Activated CD4-positive, CD25-positive, alpha-beta regulatory T cell treated with anti-CD3 and anti-CD28 coated beads, Interleukin-2, amount 50 U/mL, for 72 hours (primary cell): Measurements from ENCODE around the gene BLOC1S3.
"Not testable (repeated sequence)": the region's sequence is repeated elsewhere in the genome, so short reads cannot be mapped to it uniquely, and the experiment has no call there.

ENCODE experiments used
- DNase-seq: peaks from one replicate; pipeline ENCODE4 v3.0.0; 2021

The BLOC1S3 gene

GRCh38 chr19:45186509-45187334 is 8.1 kb downstream of the BLOC1S3 start:
- no peak for DNase-seq

- no peak for DNase-seq
Observed at GRCh38 chr19:45187421-45188100, 9.0 kb downstream of the BLOC1S3 start.

DNA sequence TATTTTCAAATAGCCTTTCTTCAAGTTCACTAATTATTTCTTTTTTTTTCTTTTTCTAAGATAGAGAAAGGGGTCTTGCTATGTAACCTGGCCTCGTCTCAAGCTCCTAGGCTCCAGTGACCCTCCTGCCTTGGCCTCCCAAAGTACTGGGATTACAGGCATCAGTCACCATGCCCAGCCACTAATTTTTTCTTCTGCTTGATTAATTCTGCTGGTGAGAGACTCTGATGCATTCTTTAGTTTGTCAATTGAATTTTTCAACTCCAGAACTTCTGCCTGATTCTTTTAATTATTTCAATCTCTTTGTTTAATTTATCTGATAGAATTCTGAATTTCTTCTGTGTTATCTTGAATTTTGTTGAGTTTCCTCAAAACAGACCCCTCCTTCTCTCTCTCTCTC is 11.4 kb downstream of the BLOC1S3 start:
- no peak for DNase-seq

- no peak for DNase-seq
Observed at GRCh38 chr19:45191375-45191774, 12.8 kb downstream of the BLOC1S3 start.

- DNase-seq, result no peak
Observed at GRCh38 chr19:45195764-45196163, 17.2 kb downstream of the BLOC1S3 start.

DNA sequence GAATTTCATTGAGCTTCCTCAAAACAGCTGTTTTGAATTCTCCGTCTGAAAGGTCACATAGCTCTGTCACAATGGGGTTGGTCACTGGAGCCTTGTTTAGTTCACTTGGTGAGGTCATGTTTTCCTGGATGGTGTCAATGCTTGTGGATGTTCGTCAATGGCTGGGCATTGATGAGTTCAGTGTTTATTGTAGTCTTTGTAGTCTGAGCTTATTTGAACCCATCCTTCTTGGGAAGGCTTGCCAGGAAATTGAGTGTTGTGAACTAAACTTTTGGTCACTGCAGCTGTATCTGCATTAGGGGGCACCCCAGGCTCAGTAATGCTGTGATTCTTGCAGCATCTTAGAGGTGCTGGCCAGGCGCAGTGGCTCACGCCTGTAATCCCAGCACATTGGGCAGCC is 22.0 kb downstream of the BLOC1S3 start:
- DNase-seq, result no peak

- DNase-seq, result no peak
Observed at GRCh38 chr19:45202637-45203036, 24.1 kb downstream of the BLOC1S3 start.

DNA sequence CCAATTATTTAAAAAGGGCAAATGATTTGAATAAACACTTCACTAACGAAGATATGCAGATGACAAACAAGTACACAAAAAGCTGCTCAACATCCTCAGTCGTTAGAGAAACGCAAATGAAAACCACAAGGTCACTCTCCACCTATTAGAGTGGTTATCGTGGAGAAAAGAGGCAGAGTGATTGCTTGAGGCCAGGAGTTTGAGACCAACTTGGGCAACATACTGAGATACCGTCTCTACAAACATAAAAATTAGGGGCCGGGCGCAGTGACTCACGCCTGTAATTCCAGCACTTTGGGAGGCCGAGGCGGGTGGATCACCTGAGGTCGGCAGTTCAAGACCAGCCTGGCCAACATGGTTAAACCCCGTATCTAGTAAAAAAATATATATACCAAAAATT is 27.2 kb downstream of the BLOC1S3 start:
- no peak for DNase-seq

DNA sequence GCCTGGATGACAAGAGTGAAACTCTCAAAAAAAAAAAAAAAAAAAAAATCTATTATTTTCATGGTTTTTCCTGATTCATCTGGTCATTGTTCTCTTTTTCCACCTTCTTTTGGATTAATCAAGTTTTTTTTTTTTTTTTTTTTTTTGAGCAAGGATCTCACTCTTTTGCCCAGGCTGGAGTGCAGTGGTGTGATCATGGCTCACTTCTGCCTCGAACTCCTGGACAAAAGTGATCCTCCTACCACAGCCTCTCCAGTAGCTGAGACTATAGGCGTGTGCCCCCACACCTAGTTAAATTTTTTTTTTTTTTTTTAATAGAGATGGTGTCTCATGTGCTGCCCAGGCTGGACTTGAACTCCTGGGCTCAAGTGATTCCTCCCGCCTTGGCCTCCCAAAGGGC is 27.7 kb downstream of the BLOC1S3 start:
- no peak for DNase-seq

GRCh38 chr19:45211751-45212381 is 33.3 kb downstream of the BLOC1S3 start:
- no peak for DNase-seq

GRCh38 chr19:45213031-45213430 is 34.4 kb downstream of the BLOC1S3 start:
- no peak for DNase-seq

- no peak for DNase-seq
Observed at GRCh38 chr19:45215391-45216191, 37.0 kb downstream of the BLOC1S3 start.

DNA sequence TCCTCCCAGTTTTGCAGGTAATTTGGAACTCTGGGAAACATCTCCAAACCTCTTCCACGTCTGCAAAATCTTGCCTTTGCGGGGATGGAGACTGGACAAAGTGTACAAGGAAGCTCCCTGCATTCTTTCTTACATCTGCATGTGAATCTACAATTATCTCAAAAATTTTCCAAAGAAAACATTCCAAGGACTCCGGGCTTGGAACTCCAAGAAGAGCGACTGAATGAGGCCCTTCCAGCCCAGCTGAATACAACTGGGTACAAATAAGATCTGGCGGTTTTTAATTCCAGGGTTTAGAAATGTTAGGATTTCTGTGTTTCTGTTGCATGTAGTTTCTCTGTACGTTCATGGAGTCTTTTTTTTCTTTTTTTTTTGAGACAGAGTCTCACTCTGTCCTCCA is 38.1 kb downstream of the BLOC1S3 start:
- DNase-seq, result no peak

DNA sequence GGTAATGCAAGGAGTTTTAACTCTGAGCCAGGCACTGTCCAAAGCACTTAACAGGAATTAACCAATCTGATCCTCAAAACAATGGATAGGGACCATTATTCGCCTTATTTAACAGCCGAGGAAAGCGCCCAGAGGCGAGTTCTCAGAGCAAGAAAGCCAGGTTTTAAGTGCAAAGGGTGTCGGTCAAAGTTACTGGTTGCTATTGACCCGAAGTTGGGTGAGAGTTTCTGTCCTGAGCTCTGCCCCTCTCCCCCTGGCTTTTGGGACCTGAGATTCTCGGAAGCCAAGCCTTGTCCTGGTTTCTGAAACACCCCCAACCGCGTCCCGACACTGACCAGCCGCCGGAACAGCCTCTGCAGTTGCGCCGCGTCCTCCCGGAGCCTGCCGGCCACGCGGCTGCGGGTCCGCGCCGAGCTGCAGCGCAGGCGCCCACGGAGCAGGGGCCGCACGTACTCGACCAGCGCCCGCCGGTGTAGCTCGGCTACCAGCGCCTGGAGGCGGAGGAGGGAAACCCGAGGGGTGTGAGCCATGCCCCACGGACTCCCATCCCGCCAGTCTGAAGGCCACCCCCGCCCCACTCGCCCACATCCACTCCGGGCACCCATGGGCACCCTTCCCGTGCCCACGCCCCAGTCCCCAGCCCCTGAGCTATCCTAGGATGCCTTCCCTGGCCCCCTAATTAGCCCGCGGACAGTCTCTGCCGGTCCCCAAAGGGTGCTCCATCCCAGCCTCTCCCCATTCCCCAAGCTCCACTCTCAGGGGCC is 38.8 kb downstream of the BLOC1S3 start:
- DNase-seq, result no peak

DNA sequence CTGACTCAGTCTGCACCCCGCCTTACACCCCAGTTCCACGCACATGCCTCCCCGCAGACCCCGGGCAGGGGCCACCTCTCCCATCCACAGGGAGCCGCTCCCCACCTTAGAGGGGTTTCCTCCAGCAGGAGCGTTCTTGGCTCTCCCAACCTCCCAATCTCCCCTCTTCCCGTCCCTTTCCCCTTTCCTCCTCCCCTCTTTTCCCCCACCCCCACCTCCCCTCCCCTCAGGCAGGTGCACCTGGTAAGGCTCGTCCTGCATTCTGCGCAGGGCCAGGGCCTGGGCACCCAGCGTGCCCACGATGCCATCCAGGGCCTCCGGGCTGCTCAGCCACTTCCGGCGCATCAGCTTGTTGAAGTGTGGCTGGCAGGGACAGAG is 39.4 kb downstream of the BLOC1S3 start:
- DNase-seq, result no peak

DNA sequence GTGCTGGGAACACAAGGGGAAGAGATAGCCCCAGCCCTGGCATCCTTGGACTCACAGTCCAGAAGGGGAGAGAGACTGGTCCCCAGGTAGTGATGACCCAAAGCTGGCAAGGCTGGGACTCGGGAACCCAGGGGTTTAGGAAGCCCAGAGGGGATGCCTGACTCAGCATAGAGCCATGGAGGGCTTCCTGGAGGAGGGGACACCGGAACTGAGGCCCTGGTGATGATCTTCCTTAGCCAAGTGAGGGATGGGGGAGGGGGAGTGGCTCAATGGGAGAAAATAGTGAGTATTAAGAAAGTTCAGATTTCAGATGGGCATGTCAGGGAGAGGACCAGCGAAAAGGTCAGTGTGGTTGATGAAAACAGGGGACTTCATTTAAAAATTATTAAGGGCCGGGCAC is 39.8 kb downstream of the BLOC1S3 start:
- DNase-seq, result no peak

DNA sequence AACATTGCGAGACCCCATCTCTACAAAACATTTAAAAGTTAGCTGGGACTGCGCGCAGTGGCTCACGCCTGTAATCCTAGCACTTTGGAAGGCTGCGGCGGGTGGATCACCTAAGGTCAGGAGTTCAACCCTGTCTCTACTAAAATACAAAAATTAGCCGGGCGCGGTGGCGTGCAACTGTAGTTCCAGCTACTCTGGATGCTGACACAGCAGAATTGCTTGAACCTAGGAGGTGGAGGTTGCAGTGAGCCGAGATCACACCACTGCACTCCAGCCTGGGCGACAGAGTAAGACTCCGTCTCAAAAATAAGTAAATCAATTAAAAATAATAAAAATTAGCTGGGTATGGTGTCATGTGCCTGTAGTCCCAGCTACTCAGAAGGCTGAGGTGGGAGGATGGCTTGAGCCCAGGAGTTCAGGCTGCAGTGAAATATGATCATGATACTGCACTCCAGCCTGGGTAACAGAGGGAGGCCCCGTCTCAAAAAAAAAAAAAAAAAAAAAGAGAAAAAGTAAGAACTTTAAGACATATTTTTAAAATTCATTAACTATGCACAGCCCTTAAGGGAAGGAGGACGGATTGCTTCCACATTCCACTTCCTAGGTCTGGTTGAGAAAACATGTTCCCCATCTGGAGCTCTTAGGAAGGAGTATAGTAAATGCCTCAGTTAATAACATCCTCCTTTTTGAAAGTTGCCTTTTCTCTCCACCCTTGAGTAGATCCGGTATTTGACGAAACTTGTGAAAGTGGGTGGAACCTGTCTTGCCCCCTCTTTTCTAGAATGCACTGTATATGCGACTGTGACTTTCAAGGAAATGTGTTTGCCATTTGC is 40.5 kb downstream of the BLOC1S3 start:
- no peak for DNase-seq

- DNase-seq, result no peak
Observed at GRCh38 chr19:45222724-45223123, 44.1 kb downstream of the BLOC1S3 start.

DNA sequence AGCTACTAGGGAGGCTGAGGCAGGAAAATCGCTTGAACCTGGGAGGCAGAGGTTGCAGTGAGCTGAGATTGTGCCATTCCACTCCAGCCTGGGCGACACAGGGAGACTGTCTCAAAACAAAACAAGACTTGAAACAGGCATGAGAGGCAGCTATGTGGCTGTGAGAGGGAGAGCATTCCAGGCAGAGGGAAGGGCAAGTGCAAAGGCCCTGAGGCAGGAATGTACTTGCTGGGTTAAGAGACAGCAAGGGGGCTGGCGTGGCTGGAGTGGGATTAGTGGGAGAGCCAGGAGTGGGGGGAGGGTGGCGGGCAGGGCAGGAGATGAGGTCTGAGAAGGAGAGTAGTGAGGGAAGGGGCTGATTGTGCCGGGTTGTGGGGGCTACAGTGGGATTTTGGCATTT is 45.3 kb downstream of the BLOC1S3 start:
- DNase-seq, result no peak

DNA sequence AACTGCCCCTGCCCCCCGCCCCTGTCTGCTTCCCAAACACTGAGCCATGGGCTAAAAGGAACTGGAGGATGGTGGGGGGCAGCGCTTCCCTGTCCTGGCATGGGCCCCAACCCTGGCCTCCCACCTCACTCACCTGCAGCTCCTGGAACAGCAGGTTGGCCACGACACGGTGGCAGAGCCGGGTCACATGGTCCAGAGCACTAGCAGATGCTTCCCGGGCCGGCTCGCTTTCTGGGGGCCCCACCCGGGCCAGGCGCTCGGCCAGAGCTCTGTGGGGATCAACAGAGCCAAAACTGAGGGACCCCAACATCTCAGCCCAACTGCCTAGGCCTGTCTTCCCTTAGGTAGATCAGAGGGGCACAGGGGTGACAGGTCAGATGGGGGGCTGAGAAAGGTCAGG is 46.1 kb downstream of the BLOC1S3 start:
- no peak for DNase-seq

- DNase-seq, result not testable (repeated sequence)
Observed at GRCh38 chr19:45229056-45229455, 50.5 kb downstream of the BLOC1S3 start.
